ENCODE data around the gene LIX1.

GRCh38 chr5:97072696-97073095 lies 69.7 kb downstream of the LIX1 start:
- TF ChIP-seq CTCF (IDR thresholded peaks at IDR 0.05), result no peak
- TF ChIP-seq POLR2A (IDR thresholded peaks at IDR 0.05), result no peak
